CD4-positive, alpha-beta T cell treated with Interleukin-17A for 4 hours (primary cell): Measurements from ENCODE around the gene PHF13.
"Not testable (repeated sequence)": the region's sequence is repeated elsewhere in the genome, so short reads cannot be mapped to it uniquely, and the experiment has no call there.

Experiments used
- DNase-seq: peaks from one replicate; pipeline ENCODE4 v3.0.0-alpha.2; 2020; ENCODE audit warnings: mixed read lengths

Gene PHF13

DNA sequence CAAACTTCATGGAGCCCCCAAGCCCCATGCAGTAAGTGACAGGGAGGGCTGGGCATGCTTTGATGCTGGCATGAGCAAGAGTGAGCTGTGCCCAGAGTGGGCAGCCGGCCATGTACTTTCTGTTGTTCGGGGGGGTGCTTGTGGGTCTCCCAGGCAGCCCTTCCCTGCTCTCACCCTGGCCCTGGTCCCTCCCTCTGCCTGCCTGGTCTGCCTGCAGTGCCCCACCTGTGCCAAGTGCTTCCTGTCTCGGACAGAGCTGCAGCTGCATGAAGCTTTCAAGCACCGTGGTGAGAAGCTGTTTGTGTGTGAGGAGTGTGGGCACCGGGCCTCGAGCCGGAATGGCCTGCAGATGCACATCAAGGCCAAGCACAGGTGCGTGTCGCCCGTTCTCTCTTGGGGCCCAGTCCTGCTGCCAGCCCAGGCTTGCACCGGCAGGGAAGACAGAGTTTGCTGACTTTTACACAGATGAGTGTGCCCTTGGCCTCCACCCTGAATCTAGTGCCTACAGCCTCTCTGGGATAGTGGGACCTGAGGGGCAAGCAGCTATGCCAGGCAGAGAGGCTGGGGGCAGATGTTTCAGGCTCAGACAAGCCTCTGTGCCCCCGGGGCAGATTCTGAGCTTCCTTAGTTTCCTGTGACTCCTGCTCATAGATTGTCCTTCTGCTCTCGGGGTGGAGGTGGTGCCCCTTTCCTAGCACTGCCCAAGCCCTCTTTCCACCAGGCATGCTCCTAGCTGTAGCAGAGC is 26.1 kb upstream of the PHF13 start:
- no peak for DNase-seq

DNA sequence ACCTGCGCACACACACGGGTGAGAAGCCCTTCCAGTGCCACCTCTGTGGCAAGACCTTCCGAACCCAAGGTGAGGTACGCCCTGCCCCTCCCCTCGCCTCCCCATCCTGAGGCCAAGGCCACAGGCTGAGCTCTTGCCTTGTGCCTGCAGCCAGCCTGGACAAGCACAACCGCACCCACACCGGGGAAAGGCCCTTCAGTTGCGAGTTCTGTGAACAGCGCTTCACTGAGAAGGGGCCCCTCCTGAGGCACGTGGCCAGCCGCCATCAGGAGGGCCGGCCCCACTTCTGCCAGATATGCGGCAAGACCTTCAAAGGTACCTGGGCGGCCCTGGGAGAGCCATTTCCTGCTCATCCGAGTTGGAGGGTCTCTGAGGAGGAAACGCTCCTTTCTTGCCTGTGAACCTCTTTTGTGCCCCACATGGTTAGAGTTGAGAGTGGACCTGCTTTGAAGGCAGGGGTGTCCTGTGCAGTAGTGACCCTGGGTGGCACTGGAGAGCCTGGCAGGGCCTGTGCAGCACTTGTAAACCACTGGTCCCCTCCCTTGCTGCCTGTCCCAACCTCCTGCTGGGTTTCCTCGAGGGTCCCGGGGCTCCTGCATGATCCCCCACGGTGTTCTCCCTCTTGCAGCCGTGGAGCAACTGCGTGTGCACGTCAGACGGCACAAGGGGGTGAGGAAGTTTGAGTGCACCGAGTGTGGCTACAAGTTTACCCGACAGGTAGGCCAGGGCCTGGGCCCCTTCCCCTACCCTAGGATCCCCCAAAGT is 25.2 kb upstream of the PHF13 start:
- no peak for DNase-seq

DNA sequence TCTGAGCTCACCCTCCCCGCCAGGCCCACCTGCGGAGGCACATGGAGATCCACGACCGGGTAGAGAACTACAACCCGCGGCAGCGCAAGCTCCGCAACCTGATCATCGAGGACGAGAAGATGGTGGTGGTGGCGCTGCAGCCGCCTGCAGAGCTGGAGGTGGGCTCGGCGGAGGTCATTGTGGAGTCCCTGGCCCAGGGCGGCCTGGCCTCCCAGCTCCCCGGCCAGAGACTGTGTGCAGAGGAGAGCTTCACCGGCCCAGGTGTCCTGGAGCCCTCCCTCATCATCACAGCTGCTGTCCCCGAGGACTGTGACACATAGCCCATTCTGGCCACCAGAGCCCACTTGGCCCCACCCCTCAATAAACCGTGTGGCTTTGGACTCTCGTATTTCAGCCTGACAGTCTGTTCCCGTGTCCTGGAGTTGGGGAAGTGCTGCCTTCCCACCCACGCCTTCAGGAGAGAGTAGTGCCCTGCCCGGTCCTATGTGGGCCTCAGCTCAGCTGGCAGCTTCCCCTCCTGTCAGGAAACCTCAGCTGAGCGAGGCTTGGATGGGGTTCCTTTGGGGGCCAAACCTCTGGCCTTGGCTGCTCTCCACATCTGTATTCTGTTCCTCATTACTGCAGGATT is 24.5 kb upstream of the PHF13 start:
- no peak for DNase-seq

GRCh38 chr1:6590046-6590445 is 23.5 kb upstream of the PHF13 start:
- no peak for DNase-seq

DNA sequence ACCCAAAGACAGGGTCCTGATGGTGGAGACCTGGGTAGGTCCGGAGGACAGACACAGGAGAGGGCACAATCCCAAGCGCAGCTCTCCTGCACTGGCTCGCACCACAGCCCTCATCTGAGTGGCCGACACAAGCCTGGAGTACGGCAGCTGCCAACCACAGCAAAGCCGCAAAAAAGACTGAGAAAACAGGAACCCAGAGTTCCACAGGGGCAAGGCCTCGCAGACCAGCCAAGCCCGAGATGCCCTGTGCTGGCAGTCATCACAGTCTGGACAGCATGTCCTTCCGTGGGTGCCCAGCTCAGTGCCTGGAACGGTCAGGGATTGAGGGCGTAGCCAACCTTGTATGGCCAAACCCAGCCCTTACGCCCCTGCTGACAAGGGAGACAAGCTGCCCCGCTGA is 22.3 kb upstream of the PHF13 start:
- DNase-seq = no peak

- no peak for DNase-seq
These were observed 21.9 kb upstream of the PHF13 start for GRCh38 chr1:6591644-6592043.

- no peak for DNase-seq
These were observed 21.1 kb upstream of the PHF13 start for GRCh38 chr1:6592441-6592840.

DNA sequence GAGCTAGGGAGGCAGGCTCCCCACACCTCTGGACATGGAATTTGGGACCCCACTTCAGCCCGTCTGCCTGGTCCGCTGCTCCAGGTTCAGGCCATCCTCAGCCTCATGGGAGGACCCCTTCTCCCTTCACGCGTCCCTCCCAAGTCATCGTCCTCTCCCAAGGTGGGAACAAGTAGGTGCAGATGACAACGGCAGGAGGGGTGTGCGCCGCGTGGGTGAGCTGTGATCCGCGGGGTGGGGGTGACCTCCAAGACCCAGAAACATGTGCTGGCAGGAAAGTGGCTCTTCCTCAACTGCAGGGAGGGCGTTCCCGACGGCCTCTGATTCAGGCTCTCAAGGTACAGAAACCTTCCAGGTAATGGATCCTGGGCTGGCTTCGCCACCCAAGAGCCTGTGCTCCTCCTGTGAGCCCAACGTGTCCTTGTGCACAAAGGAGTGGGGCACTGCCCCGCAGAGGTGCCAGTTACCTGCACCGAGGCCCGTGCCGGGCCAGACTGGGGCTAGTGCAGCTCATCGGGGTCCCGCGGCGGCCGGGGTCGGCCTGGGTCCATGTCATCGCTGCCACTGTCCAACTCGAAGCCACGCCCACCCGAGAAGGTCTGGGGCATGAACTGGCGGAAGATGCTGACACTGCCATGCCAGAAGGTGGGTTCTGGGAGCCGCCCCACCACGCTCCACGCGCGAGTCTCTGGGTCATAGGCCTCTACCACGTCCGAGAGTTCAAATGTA is 20.5 kb upstream of the PHF13 start:
- no peak for DNase-seq

DNA sequence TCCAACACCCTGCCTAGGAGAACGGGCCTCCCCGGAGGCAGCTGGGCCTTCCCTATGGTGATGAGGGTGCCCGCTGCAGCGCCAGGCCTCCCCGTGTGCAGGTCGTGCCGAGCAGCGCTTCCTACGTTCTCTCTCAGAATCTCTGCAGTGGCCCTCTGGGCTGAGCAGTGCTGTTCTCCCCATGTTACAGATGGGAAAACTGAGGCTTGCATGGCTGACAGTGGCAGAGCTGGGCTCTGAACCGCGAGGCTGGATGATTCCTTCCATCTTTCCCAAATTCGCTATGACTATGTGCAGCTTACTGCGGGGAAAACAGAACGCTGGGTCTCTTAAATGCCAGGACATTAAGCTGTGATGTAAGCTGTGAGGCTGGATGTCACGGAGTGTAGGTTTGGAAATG is 19.7 kb upstream of the PHF13 start:
- DNase-seq = no peak

DNA sequence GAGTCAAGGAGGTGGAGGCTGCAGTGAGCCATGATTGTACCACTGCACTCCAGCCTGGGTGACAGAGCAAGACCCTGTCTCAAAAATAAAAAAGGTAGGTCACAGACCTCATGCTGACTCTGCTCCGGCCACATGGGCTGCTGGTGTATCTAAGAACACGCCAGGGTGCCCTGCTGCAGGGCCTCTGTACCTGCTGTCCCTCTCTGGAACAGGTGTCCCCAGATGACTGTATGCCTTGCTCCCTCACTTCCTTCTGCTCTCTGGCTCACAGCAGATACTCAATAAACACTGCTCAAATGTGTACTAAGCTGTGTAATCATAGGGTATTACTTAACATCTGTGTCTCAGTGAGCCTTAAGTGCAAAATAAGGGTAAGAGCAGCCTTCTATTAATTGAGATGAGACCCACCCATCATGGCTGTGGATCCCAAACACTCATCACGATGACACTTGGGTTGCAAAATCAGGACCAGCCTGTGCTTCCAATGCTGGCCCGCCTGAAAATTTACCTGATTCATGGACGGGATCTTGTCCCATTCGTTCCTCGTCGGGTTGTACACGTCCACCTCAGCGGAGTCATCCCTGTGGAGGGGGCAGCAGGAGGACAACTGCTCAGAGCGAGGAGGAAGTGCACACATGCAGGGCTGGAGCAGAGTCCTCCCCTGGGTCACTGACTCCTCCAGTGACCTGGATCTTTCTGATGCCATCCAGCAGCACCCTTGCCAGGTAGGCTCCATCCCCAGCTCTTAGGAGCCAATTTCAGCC is 18.4 kb upstream of the PHF13 start:
- no peak for DNase-seq

- no peak for DNase-seq
These were observed 17.2 kb upstream of the PHF13 start for GRCh38 chr1:6596351-6596750.

- DNase-seq = no peak
These were observed 16.4 kb upstream of the PHF13 start for GRCh38 chr1:6596886-6597776.

DNA sequence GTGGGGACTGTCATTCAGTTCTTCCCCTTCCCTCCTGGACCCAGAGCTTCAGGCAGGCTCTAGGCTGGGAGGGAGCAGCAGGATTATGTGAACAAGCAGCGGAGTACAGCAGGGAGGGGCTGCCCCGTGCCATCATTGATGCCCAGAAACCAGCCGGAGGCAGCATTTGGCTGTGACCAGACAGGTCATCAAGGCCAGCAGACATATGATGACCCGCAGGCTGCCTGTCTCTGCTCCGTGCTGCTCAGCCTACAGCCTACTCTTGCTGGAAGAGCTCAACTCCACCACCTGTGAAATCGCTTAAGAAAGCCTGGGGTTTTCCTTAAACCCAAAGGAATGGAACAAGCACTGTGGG is 15.8 kb upstream of the PHF13 start:
- no peak for DNase-seq

DNA sequence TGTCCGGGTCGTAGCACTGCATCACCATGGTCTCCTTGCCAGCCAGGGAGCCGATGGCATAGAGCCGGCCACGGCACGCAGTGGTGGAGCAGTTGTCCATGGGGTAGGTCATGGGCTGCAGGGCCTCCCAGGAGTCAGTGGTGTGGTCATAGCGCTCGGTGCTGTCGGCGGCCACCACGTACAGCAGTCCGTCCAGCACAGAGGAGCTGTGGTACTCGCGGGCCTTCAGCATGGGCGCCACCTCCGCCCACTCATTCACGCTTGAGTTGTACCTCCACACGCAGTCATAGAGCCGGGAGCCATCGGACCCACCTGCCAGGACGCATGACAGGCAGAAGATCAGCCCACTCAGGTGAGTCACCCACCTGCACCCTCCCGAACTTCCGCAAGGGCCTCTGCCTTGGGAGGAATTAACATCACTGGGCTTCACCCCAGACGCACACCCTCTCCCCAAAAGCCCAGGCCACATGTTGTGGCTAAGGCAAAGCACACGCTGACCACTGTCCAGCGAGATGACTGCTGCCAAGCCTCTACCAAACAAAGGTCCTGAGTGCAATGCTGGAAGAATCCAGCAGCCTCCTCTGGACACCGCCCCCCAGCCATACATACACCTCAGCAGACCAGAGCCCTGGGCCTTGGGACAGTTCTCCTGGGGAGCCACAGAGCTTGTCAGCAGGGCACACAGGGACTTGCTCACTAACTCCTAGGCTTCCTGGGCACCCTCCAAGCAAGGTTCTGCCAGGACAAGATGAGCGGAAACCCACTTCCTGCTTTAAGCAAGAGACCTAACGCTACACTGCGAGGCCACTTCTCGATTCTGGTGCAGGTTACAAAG is 14.2 kb upstream of the PHF13 start:
- peak; percentile 71 for DNase-seq

DNA sequence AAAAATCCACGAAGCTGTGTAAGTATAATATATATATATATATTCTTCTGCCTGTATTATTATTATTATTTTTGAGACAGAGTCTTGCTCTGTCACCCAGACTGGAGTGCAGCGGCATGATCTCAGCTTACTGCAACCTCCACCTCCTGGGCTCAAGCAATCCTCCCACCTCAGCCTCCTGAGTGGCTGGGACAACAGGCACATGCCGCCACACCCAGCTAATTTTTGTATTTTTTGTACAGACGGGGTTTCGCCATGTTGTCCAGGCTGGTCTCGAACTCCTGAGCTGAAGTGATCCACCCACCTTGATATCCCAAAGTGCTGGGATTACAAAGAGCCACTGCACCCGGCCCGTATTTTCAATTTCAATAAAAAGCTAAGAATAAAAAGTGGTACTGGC is 13.5 kb upstream of the PHF13 start:
- not testable (repeated sequence) for DNase-seq

DNA sequence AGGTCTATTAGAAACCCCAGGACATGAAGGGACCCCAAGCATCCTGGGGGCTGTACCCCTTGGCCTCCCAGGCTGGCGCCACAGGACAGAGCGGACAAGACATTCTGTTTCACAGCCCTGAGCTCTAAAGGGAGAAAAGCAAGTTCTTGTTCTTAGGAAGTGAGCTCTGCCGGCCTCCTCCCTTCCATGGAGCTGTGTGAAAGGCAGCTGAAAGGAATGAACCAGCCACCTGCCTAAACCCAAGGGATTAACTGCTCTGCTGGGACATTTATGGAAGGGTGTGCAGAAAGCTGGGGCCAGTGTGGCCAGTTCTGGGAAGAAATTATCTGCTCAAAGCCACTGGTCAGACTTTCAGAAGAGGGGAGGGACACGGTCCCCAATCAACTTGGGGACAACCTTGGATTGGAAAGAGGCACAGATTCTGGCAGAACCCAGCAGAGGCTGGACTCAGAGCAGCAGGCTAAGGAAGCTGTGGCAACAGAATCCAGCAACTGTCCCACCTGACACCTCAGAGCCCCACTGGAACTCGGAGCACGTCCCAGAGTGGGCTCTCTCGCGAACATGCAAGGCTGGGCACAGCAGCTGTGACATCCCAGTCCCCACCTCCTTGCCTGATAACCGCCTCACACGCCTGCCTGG is 13.0 kb upstream of the PHF13 start:
- DNase-seq = no peak

- DNase-seq = peak; percentile 82
These were observed 12.2 kb upstream of the PHF13 start for GRCh38 chr1:6601049-6601922.

GRCh38 chr1:6601923-6602668 is 11.4 kb upstream of the PHF13 start:
- peak; percentile 54 for DNase-seq
